GM10266 (cell line): ENCODE data around the gene MCTP1.

Experiments used
- DNase-seq: peaks from one replicate; pipeline ENCODE4 v3.0.0; 2012; ENCODE audit errors: extremely low spot score
- TF ChIP-seq, protein P1 (sequence below): IDR thresholded peaks from 2 replicates; pipeline ENCODE4 v1.5.1; 2012; ENCODE audit warnings: mild to moderate bottlenecking, low read depth; ENCODE audit not compliant: control insufficient read depth, insufficient read depth; ENCODE audit errors: missing control alignments

Gene MCTP1

DNA sequence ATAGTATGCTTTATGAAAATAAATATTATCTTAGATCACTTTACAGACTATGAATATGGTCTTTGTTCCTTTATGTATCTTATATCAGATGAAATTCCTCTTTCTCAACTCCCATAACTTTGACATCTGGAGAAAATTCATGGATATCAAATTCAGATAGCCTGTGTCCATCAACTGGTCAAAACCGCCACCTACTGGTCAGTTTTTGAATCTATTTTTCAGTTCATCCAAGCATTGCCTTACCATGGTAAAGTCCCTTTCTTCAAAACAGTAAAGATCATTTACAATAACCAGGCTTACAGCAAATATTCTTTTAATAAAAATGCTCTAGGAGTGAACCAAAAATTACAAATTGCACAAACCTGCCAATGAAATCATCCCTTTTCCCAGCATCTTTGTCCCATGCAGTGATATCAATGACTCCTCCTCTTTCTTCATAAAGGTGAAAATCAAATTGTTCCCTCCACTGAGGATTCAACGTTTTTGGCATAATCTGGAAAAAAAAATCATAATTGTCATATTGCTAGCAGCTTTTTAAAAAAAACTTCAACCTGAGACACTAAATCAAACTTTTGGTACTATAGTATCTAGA is 375.9 kb downstream of the MCTP1 start:
- TF ChIP-seq, protein P1, sequence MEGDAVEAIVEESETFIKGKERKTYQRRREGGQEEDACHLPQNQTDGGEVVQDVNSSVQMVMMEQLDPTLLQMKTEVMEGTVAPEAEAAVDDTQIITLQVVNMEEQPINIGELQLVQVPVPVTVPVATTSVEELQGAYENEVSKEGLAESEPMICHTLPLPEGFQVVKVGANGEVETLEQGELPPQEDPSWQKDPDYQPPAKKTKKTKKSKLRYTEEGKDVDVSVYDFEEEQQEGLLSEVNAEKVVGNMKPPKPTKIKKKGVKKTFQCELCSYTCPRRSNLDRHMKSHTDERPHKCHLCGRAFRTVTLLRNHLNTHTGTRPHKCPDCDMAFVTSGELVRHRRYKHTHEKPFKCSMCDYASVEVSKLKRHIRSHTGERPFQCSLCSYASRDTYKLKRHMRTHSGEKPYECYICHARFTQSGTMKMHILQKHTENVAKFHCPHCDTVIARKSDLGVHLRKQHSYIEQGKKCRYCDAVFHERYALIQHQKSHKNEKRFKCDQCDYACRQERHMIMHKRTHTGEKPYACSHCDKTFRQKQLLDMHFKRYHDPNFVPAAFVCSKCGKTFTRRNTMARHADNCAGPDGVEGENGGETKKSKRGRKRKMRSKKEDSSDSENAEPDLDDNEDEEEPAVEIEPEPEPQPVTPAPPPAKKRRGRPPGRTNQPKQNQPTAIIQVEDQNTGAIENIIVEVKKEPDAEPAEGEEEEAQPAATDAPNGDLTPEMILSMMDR, result peak; percentile 54
- peak; percentile 18 for DNase-seq

DNA sequence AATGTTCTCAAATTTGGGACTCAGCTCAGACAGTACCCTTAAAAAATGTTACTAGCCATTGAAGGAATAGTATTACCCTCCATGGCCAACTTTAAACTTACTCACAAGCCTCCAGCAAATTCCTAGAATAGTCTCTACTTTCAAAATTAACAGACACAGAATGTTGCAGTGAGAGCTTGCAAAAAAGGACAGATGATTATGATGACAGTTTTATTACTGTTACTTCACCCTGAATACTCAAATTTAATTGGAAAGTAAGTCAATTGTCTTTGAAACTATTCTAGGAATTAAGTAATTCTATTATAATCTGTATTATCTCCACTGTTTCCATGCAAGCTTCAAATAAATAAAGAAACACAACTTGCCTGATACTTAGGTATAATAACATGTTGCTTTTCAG is 378.1 kb downstream of the MCTP1 start:
- TF ChIP-seq, protein P1, result no peak
- DNase-seq, result no peak

DNA sequence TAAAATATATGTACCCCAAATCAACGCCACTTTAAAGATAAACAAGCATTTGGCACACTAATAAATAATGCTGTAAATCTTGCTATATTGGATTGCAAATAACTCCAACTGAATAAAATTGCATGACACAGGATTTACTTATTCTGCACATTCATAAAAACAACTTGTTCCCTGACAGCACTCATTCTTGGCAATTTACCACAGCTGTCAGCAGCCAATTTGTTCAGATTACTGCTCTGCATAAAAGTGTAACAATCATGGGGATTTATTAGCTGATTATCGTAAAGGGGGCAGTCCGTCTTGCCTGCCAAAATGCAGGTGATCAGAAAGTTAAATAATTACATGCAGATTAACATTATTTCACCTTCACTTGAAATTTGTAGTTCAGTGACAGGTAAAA is 381.2 kb downstream of the MCTP1 start:
- no peak for DNase-seq
- TF ChIP-seq, protein P1, result no peak

DNA sequence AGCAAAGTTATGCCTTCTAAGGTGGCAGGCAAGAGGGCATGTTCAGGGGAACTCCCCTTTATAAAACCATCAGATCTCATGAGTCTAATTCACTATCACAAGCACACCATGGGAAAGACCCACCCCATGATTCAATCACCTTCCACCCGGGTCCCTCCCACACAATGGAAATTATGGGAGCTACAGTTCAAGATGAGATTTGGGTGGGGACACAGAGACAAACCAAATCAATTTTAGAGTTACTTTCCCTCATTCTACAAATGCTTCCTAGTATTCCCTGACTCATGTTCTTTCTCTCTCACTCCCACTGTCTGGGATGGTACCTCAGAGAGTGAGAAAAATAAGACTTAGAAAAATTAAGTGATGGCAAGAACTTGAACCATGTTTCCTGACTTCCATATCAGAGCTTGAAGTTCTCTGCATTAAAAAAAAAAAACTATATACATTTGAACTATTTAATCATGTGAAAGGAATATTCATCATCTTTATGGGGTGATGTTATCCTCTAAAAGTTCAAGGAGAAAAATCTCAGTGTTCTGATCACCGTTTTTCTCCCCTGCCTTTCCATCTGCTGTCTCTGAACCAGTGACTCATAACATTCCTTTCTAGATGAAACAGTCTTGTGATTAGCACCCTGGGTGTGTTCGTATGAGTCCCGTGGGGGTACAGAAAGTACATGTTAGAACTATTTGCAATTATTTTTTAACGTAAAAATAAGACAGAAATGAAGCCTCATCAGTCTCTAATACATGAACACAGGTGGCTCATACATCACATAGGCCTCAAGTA is 383.5 kb downstream of the MCTP1 start:
- DNase-seq, result peak; percentile 15
- TF ChIP-seq, protein P1, result no peak

DNA sequence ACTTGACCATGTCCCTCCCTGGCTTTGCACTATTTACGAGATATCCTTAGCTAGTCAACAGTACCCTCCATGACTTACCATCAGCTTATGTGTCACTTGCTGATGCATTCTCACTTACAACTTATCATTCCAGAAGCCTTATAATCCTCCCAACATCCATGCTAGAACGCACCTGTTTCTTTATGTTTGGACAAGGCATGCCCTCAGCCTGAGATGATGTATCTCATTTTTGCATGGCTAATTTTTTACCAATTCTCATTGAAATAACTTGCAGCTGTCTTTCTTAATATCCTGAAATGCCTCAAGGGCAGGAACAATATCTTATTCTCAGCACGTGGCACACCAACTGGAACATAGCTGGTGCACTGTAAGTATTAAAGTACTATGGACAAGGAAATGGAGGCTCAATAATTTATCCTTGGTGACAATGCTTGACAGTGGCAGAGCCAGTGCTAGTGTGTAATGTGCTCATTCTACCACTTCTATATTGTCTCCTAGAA is 384.8 kb downstream of the MCTP1 start:
- DNase-seq, result no peak
- TF ChIP-seq, protein P1, result no peak

DNA sequence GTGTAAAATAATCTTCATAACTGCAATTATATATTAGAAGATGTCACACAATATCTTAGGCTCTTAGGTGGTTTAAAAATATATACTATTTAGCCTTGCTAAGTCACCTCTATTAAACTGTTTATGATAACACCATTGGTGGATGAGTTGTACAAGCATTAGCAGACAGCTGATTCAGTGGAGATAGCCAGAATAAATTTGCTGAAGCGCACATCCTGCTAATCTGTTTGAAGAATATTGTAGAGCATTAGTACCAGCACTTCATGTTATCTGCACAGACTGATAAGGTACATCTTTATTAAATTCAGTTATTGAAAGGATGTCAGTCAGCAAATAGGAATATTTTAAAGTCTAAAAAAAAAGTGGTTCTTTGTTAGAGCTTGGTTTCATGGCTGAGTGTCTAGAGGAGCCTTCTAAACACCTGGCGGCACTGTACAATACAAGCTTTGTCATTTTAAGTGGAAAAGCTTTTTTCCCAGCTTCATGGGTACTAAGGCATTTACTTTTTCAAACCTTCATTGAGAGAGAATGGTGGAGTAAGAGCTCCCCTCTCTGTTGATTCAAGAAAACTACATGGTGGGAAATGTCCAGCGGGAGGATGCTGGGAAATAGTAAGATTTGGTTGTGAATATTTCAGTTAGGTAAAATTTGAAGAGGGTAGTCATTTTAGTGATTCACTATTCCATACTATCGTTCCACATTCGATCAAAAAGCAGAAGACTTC is 391.3 kb downstream of the MCTP1 start:
- TF ChIP-seq, protein P1, result peak; percentile 25
- no peak for DNase-seq
